ENCODE measurements around the gene MYO1D. TPM values are rescaled to one million over a fixed set of nuclear protein-coding genes. Genes with fewer than 3 reads are reported as not detected.

Gene MYO1D
- total RNA-seq, 1 experiment from 2014 or later, result 40.8 TPM

GRCh38 chr17:32467949-32468348 is 409.0 kb downstream of the MYO1D start:
- intact Hi-C loops (cut with micrococcal nuclease; ENCODE audit: unreplicated experiment), result no loop called here
- Histone ChIP-seq H3K4me3 (no peak overlapping the region), H2AFZ (no peak overlapping the region), H3K27me3 (ENCODE audit: insufficient read depth, low read depth) (no peaks in the 10 kb centered on the region), H3K9me2 (ENCODE audit: insufficient read depth) (no peaks in the 10 kb centered on the region), H3K4me2 (no peak overlapping the region), H3K9me3 (ENCODE audit: insufficient read depth, low read depth) (no peaks in the 10 kb centered on the region), H3F3A (ENCODE audit: insufficient read depth, low read depth) (peaks cover 5% of the 10 kb centered on the region; the same call in 1 of the 2 replicates), H4K20me1 (ENCODE audit: insufficient read depth) (peaks cover 13% of the 10 kb centered on the region), H3K79me2 (ENCODE audit: low read depth) (peaks cover 30% of the 10 kb centered on the region), H3K27ac (no peak overlapping the region), H3K36me3 (ENCODE audit: low read depth) (peaks cover 61% of the 10 kb centered on the region), H3K4me1 (replicated peaks; ENCODE audit: insufficient read depth) (no peaks in the 10 kb centered on the region)
- TF ChIP-seq EZH2 (IDR thresholded peaks at IDR 0.05; ENCODE audit: low read depth), result no peak
- TF ChIP-seq, protein P1, sequence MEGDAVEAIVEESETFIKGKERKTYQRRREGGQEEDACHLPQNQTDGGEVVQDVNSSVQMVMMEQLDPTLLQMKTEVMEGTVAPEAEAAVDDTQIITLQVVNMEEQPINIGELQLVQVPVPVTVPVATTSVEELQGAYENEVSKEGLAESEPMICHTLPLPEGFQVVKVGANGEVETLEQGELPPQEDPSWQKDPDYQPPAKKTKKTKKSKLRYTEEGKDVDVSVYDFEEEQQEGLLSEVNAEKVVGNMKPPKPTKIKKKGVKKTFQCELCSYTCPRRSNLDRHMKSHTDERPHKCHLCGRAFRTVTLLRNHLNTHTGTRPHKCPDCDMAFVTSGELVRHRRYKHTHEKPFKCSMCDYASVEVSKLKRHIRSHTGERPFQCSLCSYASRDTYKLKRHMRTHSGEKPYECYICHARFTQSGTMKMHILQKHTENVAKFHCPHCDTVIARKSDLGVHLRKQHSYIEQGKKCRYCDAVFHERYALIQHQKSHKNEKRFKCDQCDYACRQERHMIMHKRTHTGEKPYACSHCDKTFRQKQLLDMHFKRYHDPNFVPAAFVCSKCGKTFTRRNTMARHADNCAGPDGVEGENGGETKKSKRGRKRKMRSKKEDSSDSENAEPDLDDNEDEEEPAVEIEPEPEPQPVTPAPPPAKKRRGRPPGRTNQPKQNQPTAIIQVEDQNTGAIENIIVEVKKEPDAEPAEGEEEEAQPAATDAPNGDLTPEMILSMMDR (conservative IDR thresholded peaks at IDR 0.05), result no peak
- no peak for DNase-seq
- POLR2A ChIA-PET (ENCODE audit: unreplicated experiment), result no interaction called here
- BruUV-seq (replicated peaks), result no TSS peak
- CTCF ChIA-PET, result no interaction called here

- Histone ChIP-seq H3K9me2 (ENCODE audit: insufficient read depth) (no peaks in the 10 kb centered on the region), H3K4me2 (no peak overlapping the region), H3K27ac (no peak overlapping the region), H3K27me3 (ENCODE audit: insufficient read depth, low read depth) (no peaks in the 10 kb centered on the region), H3F3A (ENCODE audit: insufficient read depth, low read depth) (peaks cover 25% of the 10 kb centered on the region; the same call in 1 of the 2 replicates), H3K4me1 (replicated peaks; ENCODE audit: insufficient read depth) (no peaks in the 10 kb centered on the region), H3K79me2 (ENCODE audit: low read depth) (peaks cover 46% of the 10 kb centered on the region), H3K36me3 (ENCODE audit: low read depth) (peaks cover 52% of the 10 kb centered on the region), H3K9me3 (ENCODE audit: insufficient read depth, low read depth) (no peaks in the 10 kb centered on the region), H4K20me1 (ENCODE audit: insufficient read depth) (peaks cover 46% of the 10 kb centered on the region), H2AFZ (no peak overlapping the region), H3K4me3 (no peak overlapping the region)
- no peak for DNase-seq
- CTCF ChIA-PET, result no interaction called here
- intact Hi-C loops (cut with micrococcal nuclease; ENCODE audit: unreplicated experiment), result loop anchor here (5.0 kb wide), 1 partner anchor 1288 kb away; no protein-coding TSS in a partner anchor
- no TSS peak for BruUV-seq (replicated peaks)
- TF ChIP-seq, protein P1 (conservative IDR thresholded peaks at IDR 0.05), result no peak
- TF ChIP-seq EZH2 (IDR thresholded peaks at IDR 0.05; ENCODE audit: low read depth), result no peak
- POLR2A ChIA-PET (ENCODE audit: unreplicated experiment), result no interaction called here
Measured at GRCh38 chr17:32464374-32464773, 412.6 kb downstream of the MYO1D start.

DNA sequence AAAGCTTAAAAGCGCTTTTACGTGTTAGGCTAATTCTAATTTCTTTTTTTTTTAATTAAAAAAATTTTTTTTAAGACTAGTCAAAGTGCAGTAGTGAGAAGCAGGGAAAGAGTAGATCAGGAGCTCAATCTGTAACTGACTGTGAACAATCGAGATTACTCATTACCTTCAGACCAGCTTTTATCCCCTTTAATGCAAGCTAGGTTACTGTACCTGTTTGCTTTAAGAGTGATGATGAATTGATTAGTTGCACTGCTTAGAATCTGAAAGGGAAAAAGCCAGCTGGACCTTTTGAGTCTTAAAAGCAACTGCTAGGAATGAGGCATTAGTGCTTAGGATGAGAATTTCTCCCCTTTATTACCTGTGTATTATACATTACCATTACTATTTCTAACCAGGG is 413.6 kb downstream of the MYO1D start:
- no peak for DNase-seq
- H3K4me3 ChIP-seq, result no peak overlapping the region
- POLR2A ChIA-PET (ENCODE audit: unreplicated experiment), result interaction anchor here (0.6 kb wide), 1 partner anchor 1081 kb away, joined by 5 read pairs; no protein-coding TSS in a partner anchor
- no TSS peak for BruUV-seq (replicated peaks)
- CTCF ChIA-PET, result interaction anchor here (0.6 kb wide), 1 partner anchor 455 kb away, joined by 3 read pairs; no protein-coding TSS in a partner anchor
- no peak overlapping the region for H3K27ac ChIP-seq
- H3K4me1 ChIP-seq (replicated peaks; ENCODE audit: insufficient read depth), result no peaks in the 10 kb centered on the region
- intact Hi-C loops (cut with micrococcal nuclease; ENCODE audit: unreplicated experiment), result loop anchor here (5.0 kb wide), 1 partner anchor 1289 kb away; no protein-coding TSS in a partner anchor
- H2AFZ ChIP-seq, result no peak overlapping the region
- H3K27me3 ChIP-seq (ENCODE audit: insufficient read depth, low read depth), result no peaks in the 10 kb centered on the region
- no peaks in the 10 kb centered on the region for H3K9me3 ChIP-seq (ENCODE audit: insufficient read depth, low read depth)
- no peak overlapping the region for H3K4me2 ChIP-seq
- peaks cover 43% of the 10 kb centered on the region for H3K79me2 ChIP-seq (ENCODE audit: low read depth)
- H4K20me1 ChIP-seq (ENCODE audit: insufficient read depth), result peaks cover 46% of the 10 kb centered on the region
- TF ChIP-seq EZH2 (IDR thresholded peaks at IDR 0.05; ENCODE audit: low read depth), result no peak
- TF ChIP-seq, protein P1 (conservative IDR thresholded peaks at IDR 0.05), result no peak
- H3F3A ChIP-seq (ENCODE audit: insufficient read depth, low read depth), result peaks cover 25% of the 10 kb centered on the region; the same call in 1 of the 2 replicates
- peaks cover 45% of the 10 kb centered on the region for H3K36me3 ChIP-seq (ENCODE audit: low read depth)
- no peaks in the 10 kb centered on the region for H3K9me2 ChIP-seq (ENCODE audit: insufficient read depth)
